HEK293T (cell line): ENCODE measurements around the gene MYH7.
"Not testable (repeated sequence)": the region's sequence is repeated elsewhere in the genome, so short reads cannot be mapped to it uniquely, and the experiment has no call there.

ENCODE experiments used
- CTCF ChIA-PET: fragments of 350-600 bp; formaldehyde crosslinking; extraction: SDS; loops from one replicate; lab custom pipeline; 2021; ENCODE audit warnings: antibody characterized with exemption, inconsistent platforms; lab: Yijun Ruan, JAX
- POLR2A ChIA-PET: fragments of 350-600 bp; formaldehyde crosslinking; extraction: SDS; loops from one replicate; lab custom pipeline; 2020; ENCODE audit warnings: antibody characterized with exemption, inconsistent platforms; lab: Yijun Ruan, JAX
- DNase-seq: peaks from one replicate; pipeline ENCODE4 v3.0.0; 2012; ENCODE audit warnings: mixed read lengths; ENCODE audit errors: extremely low spot score
- ARNT ChIP-seq: fragments of 450-650 bp; IDR thresholded peaks from 2 replicates; pipeline ENCODE4 v1.6.1; 2017; ENCODE audit warnings: mild to moderate bottlenecking
- BHLHE40 ChIP-seq: fragments of 450-650 bp; IDR thresholded peaks from 2 replicates; pipeline ENCODE4 v1.6.1; 2016; ENCODE audit warnings: mild to moderate bottlenecking, moderate library complexity, borderline replicate concordance
- CTBP1 ChIP-seq: fragments of 450-650 bp; IDR thresholded peaks from 2 replicates; pipeline ENCODE4 v1.6.1; 2016; ENCODE audit warnings: borderline replicate concordance
- ELF4 ChIP-seq: fragments of 450-650 bp; IDR thresholded peaks from 2 replicates; pipeline ENCODE4 v1.6.1; 2017; ENCODE audit warnings: antibody characterized with exemption
- FOXA1 ChIP-seq: fragments of 450-650 bp; IDR thresholded peaks from 2 replicates; pipeline ENCODE4 v1.6.1; 2016; ENCODE audit warnings: mild to moderate bottlenecking
- FOXK2 ChIP-seq: fragments of 450-650 bp; IDR thresholded peaks from 2 replicates; pipeline ENCODE4 v1.6.1; 2016; ENCODE audit warnings: mild to moderate bottlenecking
- FOXM1 ChIP-seq: fragments of 450-650 bp; IDR thresholded peaks from 2 replicates; pipeline ENCODE4 v1.6.1; 2017; ENCODE audit warnings: mild to moderate bottlenecking, borderline replicate concordance
- HDGF ChIP-seq: fragments of 450-650 bp; IDR thresholded peaks from 2 replicates; pipeline ENCODE4 v1.6.1; 2017; ENCODE audit warnings: antibody characterized with exemption, borderline replicate concordance
- L3MBTL2 ChIP-seq: fragments of 450-650 bp; conservative IDR thresholded peaks from 2 replicates; pipeline ENCODE4 v1.6.1; 2016; ENCODE audit warnings: mild to moderate bottlenecking
- LEF1 ChIP-seq: fragments of 450-650 bp; IDR thresholded peaks from 2 replicates; pipeline ENCODE4 v1.6.1; 2017; ENCODE audit warnings: mild to moderate bottlenecking, borderline replicate concordance
- NFRKB ChIP-seq: fragments of 450-650 bp; IDR thresholded peaks from 2 replicates; pipeline ENCODE4 v1.6.1; 2016; ENCODE audit warnings: mild to moderate bottlenecking, moderate library complexity
- PKNOX1 ChIP-seq: fragments of 450-650 bp; IDR thresholded peaks from 2 replicates; pipeline ENCODE4 v1.6.1; 2016
- SP1 ChIP-seq: fragments of 450-650 bp; IDR thresholded peaks from 2 replicates; pipeline ENCODE4 v1.6.1; 2017
- SUZ12 ChIP-seq: fragments of 450-650 bp; IDR thresholded peaks from 2 replicates; pipeline ENCODE4 v1.6.1; 2016; ENCODE audit warnings: mild to moderate bottlenecking
- TARDBP ChIP-seq: fragments of 450-650 bp; IDR thresholded peaks from 2 replicates; pipeline ENCODE4 v1.6.1; 2016
- ZNF384 ChIP-seq: fragments of 450-650 bp; IDR thresholded peaks from 2 replicates; pipeline ENCODE4 v1.6.1; 2016

MYH7 gene

GRCh38 chr14:23399136-23399535 lies 36.3 kb downstream of the MYH7 start:
- ChIA-PET CTCF (no interaction called here), POLR2A (no interaction called here)
- TF ChIP-seq ELF4 (no peak), FOXK2 (no peak), BHLHE40 (no peak), ZNF384 (no peak), FOXA1 (no peak), HDGF (no peak), NFRKB (no peak), L3MBTL2 (no peak)
- no peak for DNase-seq

GRCh38 chr14:23398348-23398747 lies 37.1 kb downstream of the MYH7 start:
- ChIA-PET CTCF (no interaction called here), POLR2A (no interaction called here)
- no peak for TF ChIP-seq ARNT
- TF ChIP-seq PKNOX1, result no peak
- TF ChIP-seq ZNF384, result no peak
- no peak for TF ChIP-seq SP1
- TF ChIP-seq FOXK2, result no peak
- no peak for TF ChIP-seq BHLHE40
- TF ChIP-seq ELF4, result no peak
- TF ChIP-seq FOXA1, result no peak
- no peak for TF ChIP-seq CTBP1
- TF ChIP-seq TARDBP, result no peak
- TF ChIP-seq LEF1, result no peak
- no peak for TF ChIP-seq L3MBTL2
- TF ChIP-seq FOXM1, result no peak
- no peak for TF ChIP-seq NFRKB
- no peak for TF ChIP-seq HDGF
- no peak for DNase-seq

- no peak for DNase-seq
- CTCF ChIA-PET, result no interaction called here
- POLR2A ChIA-PET, result no interaction called here
- no peak for TF ChIP-seq FOXM1
- TF ChIP-seq HDGF, result no peak
- TF ChIP-seq TARDBP, result no peak
- TF ChIP-seq CTBP1, result no peak
Observed at GRCh38 chr14:23396781-23397407, 38.6 kb downstream of the MYH7 start.

- no peak for DNase-seq
- ChIA-PET CTCF (no interaction called here), POLR2A (no interaction called here)
- TF ChIP-seq SP1, result no peak
- TF ChIP-seq BHLHE40, result no peak
- TF ChIP-seq LEF1, result no peak
- TF ChIP-seq PKNOX1, result no peak
Observed at GRCh38 chr14:23396126-23396525, 39.3 kb downstream of the MYH7 start.

- DNase-seq, result no peak
- TF ChIP-seq LEF1 (no peak), HDGF (no peak), CTBP1 (no peak), FOXA1 (no peak), ELF4 (no peak), PKNOX1 (no peak), ARNT (no peak), BHLHE40 (no peak), TARDBP (no peak), SP1 (no peak), FOXM1 (no peak), SUZ12 (no peak), L3MBTL2 (no peak), FOXK2 (no peak), ZNF384 (no peak), NFRKB (no peak)
- ChIA-PET POLR2A (no interaction called here), CTCF (interaction anchor here (3.9 kb wide), 1 partner anchor 13 kb away, joined by 20 read pairs; no protein-coding TSS in a partner anchor)
Observed at GRCh38 chr14:23392613-23393012, 42.8 kb downstream of the MYH7 start.

- CTCF ChIA-PET, result interaction anchor here (0.5 kb wide), 1 partner anchor 98 kb away, joined by 3 read pairs; no protein-coding TSS in a partner anchor
- POLR2A ChIA-PET, DNase-seq: not testable (repeated sequence)
Observed at GRCh38 chr14:23389871-23390270, 45.6 kb downstream of the MYH7 start.

GRCh38 chr14:23389396-23389795 lies 46.1 kb downstream of the MYH7 start:
- POLR2A ChIA-PET, result no interaction called here
- DNase-seq, result no peak
- CTCF ChIA-PET, result interaction anchor here (0.5 kb wide), 1 partner anchor 99 kb away, joined by 3 read pairs; no protein-coding TSS in a partner anchor

More at GRCh38 chr14:23389396-23389795, 46.1 kb downstream of the MYH7 start:
- no peak for TF ChIP-seq PKNOX1
- TF ChIP-seq FOXK2, result no peak
- no peak for TF ChIP-seq LEF1
- no peak for TF ChIP-seq ELF4
- TF ChIP-seq HDGF, result no peak
- no peak for TF ChIP-seq SUZ12
- no peak for TF ChIP-seq ZNF384
- no peak for TF ChIP-seq CTBP1
- TF ChIP-seq FOXM1, result no peak
- no peak for TF ChIP-seq TARDBP
- TF ChIP-seq BHLHE40, result no peak
- no peak for TF ChIP-seq SP1
